Caco-2 (cell line): ENCODE results near the gene KPNA6. TPM values are rescaled to one million over a fixed set of nuclear protein-coding genes. Genes with fewer than 3 reads are reported as not detected.
"Not testable (repeated sequence)": the region's sequence is repeated elsewhere in the genome, so short reads cannot be mapped to it uniquely, and the experiment has no call there.

ENCODE experiments used
- BruUV-seq: library from RNA; stranded (reverse); fragments of 400-500 nt; replicated peaks from 2 replicates; lab custom pipeline; 2021; lab: Mats Ljungman, UMichigan
- CTCF ChIA-PET: fragments of 300-600 bp; sonication (Branson Sonifier 250); formaldehyde crosslinking; loops from one replicate; lab custom pipeline; 2022; ENCODE audit warnings: antibody characterized with exemption; lab: Charles Lee
- POLR2A ChIA-PET: fragments of 300-600 bp; sonication (Branson Sonifier 250); formaldehyde crosslinking; loops from one replicate; lab custom pipeline; 2022; ENCODE audit warnings: antibody characterized with exemption; lab: Charles Lee
- DNase-seq, 2 experiments: peaks; one replicate each; pipeline versions ENCODE4 v3.0.0 to v3.0.0-alpha.2; 2020 to 2022
- H3K27me3 ChIP-seq: replicated peaks from 2 replicates; pipeline ENCODE4 v1.6.0; 2011; ENCODE audit warnings: low read length; ENCODE audit not compliant: control insufficient read depth, insufficient read depth
- H3K36me3 ChIP-seq: 2 replicates; pipeline ENCODE4 v1.5.1; 2011; ENCODE audit warnings: low read length; ENCODE audit not compliant: control insufficient read depth, insufficient read depth
- H3K4me1 ChIP-seq: fragments of 250-450 bp; sonication (Bioruptor Pico); 2 replicates; pipeline ENCODE4 v1.5.1; 2020; ENCODE audit warnings: mild to moderate bottlenecking
- H3K4me3 ChIP-seq: 2 replicates; pipeline ENCODE4 v1.5.1; 2011; ENCODE audit warnings: low read depth, mild to moderate bottlenecking, control low read depth, low read length
- H3K9me3 ChIP-seq: fragments of 250-450 bp; sonication (Bioruptor Pico); 2 replicates; pipeline ENCODE4 v1.5.1; 2020; ENCODE audit warnings: mild to moderate bottlenecking, moderate library complexity
- H3K27ac Mint-ChIP-seq: one replicate; pipeline ENCODE4 v1.8.0; 2022; ENCODE audit warnings: mixed read lengths; ENCODE audit not compliant: unreplicated experiment
- H3K27me3 Mint-ChIP-seq: one replicate; pipeline ENCODE4 v1.8.0; 2022; ENCODE audit warnings: mixed read lengths; ENCODE audit not compliant: insufficient read depth, unreplicated experiment
- H3K36me3 Mint-ChIP-seq: one replicate; pipeline ENCODE4 v1.8.0; 2022; ENCODE audit warnings: mild to moderate bottlenecking, mixed read lengths; ENCODE audit not compliant: insufficient read depth, unreplicated experiment
- H3K4me1 Mint-ChIP-seq: one replicate; pipeline ENCODE4 v1.8.0; 2022; ENCODE audit warnings: low read depth, mixed read lengths; ENCODE audit not compliant: unreplicated experiment
- H3K4me3 Mint-ChIP-seq: one replicate; pipeline ENCODE4 v1.8.0; 2022; ENCODE audit warnings: mild to moderate bottlenecking, moderate library complexity, mixed read lengths; ENCODE audit not compliant: unreplicated experiment
- H3K9me3 Mint-ChIP-seq: one replicate; pipeline ENCODE4 v1.8.0; 2022; ENCODE audit warnings: mixed read lengths; ENCODE audit not compliant: unreplicated experiment
- intact Hi-C: fragments of 100-400 bp; cut with micrococcal nuclease; formaldehyde crosslinking; loops from one replicate; pipeline ENCODE4 v1.10.0; 2022; ENCODE audit not compliant: unreplicated experiment
- total RNA-seq: library from RNA; stranded (reverse); gene quantifications from 2 replicates; pipeline ENCODE4 v1.2.3, GENCODE V29; 2022
- TF ChIP-seq, protein P1 (sequence below), 2 experiments: fragments of 200-600 bp in 1 of 2; IDR thresholded peaks; 1 replicate in 1 of 2; 2 replicates in 1 of 2; pipeline versions ENCODE4 v1.5.1 to v1.8.0; 2011 to 2022; ENCODE audit warnings: antibody characterized with exemption in 1 of 2, control low read depth in 1 of 2, inconsistent platforms in 1 of 2, low read depth in 1 of 2, low read length in 1 of 2, mild to moderate bottlenecking in 1 of 2, moderate library complexity in 1 of 2; ENCODE audit not compliant: insufficient read depth in 1 of 2, severe bottlenecking in 1 of 2, unreplicated experiment in 1 of 2

Gene KPNA6
- total RNA-seq, 1 experiment from 2014 or later: 52.8 TPM

DNA sequence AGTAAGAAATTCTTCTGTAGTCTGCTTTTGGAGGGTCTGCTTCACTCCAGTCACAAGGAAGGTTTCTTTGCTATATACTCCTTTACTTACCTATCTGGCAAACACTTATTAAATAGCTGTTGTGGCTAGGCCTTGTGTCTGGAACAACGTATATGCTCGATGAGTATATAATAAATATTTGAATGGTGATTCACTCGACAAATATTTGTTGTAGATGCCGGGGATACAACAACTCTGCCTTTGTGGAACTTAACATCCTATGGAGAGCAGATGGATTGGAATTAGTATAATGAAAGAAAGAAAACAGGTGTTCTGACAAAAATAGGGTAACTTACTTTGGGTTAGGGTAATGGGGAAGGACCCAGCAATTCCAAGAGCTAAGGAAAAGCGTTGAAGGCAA lies 31.1 kb downstream of the KPNA6 start:
- Mint-ChIP-seq H3K27ac (peak overlapping the region; percentile 32), H3K4me3 (no peak overlapping the region), H3K4me1 (peaks cover 23% of the 10 kb centered on the region), H3K27me3 (no peaks in the 10 kb centered on the region), H3K9me3 (no peaks in the 10 kb centered on the region), H3K36me3 (peaks cover 6% of the 10 kb centered on the region)
- no TSS peak for BruUV-seq
- ChIA-PET CTCF (no interaction called here), POLR2A (interaction anchor here (0.5 kb wide), 1 partner anchor 31 kb away, joined by 4 read pairs; the partner anchor contains the start of gene KPNA6)
- TF ChIP-seq, protein P1, sequence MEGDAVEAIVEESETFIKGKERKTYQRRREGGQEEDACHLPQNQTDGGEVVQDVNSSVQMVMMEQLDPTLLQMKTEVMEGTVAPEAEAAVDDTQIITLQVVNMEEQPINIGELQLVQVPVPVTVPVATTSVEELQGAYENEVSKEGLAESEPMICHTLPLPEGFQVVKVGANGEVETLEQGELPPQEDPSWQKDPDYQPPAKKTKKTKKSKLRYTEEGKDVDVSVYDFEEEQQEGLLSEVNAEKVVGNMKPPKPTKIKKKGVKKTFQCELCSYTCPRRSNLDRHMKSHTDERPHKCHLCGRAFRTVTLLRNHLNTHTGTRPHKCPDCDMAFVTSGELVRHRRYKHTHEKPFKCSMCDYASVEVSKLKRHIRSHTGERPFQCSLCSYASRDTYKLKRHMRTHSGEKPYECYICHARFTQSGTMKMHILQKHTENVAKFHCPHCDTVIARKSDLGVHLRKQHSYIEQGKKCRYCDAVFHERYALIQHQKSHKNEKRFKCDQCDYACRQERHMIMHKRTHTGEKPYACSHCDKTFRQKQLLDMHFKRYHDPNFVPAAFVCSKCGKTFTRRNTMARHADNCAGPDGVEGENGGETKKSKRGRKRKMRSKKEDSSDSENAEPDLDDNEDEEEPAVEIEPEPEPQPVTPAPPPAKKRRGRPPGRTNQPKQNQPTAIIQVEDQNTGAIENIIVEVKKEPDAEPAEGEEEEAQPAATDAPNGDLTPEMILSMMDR (IDR thresholded peaks at IDR 0.05; ENCODE audit: insufficient read depth in 1 of 2, low read depth in 1 of 2, low read length in 1 of 2, severe bottlenecking in 1 of 2, unreplicated experiment in 1 of 2): no peak
- intact Hi-C loops: no loop called here
- Histone ChIP-seq H3K36me3 (no peaks in the 10 kb centered on the region), H3K27me3 (no peaks in the 10 kb centered on the region), H3K4me3 (no peak overlapping the region), H3K9me3 (no peaks in the 10 kb centered on the region), H3K4me1 (peaks cover 7% of the 10 kb centered on the region; the same call in 1 of the 2 replicates)
- DNase-seq: no peak

DNA sequence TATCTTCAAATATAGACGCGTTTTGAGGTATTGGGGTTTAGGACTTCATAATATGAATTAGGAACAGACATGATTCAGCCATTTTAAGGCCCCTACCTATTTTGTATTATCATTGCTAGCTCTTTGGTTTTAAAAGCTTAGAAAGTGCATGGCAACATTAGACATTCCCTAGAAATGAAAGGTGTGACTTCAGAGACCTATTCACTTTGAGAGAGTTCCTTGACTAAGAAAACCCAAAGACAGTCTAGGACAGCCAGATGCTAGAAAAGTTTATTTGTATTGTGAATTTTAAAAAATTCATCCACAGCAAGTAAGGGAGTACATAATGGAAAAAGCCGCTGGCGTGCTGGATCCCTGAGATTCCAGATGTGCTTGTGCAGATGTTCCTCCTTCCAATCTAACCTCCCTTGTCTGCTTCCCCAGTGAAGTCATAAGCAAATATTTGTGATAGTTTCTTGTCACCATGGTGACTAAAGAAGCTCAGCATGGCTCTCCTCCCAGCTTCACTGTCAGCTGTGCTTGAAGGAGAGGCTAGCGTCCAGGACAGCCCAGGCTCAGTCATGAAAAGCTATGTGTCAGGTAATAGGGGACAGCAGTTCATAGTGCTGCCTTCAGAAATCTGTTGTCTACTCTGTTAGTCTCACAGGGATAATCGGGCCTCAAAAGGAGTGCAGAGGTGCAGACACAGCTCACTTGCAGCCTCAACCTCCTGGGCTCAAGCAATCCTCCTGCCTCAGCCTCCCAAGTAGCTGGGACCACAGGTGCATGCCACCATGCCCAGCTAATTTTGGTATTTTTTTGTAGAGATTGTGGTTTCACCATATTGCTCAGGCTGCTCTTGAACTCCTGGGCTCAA lies 34.8 kb downstream of the KPNA6 start:
- ChIA-PET CTCF (interaction anchor here (1.3 kb wide), 1 partner anchor 37 kb away, joined by 6 read pairs; the partner anchor contains the start of gene TXLNA), POLR2A (interaction anchor here (0.7 kb wide), 1 partner anchor 35 kb away, joined by 3 read pairs; the partner anchor contains the start of gene KPNA6)
- no peaks in the 10 kb centered on the region for H3K9me3 Mint-ChIP-seq
- intact Hi-C loops: no loop called here
- DNase-seq: peak; percentile 46 to 73
- H3K4me3 ChIP-seq: no peak overlapping the region
- peaks cover 7% of the 10 kb centered on the region; the same call in 1 of the 2 replicates for H3K4me1 ChIP-seq
- H3K27me3 ChIP-seq: no peaks in the 10 kb centered on the region
- H3K36me3 Mint-ChIP-seq: no peaks in the 10 kb centered on the region
- H3K4me1 Mint-ChIP-seq: peaks cover 19% of the 10 kb centered on the region
- H3K27me3 Mint-ChIP-seq: no peaks in the 10 kb centered on the region
- no peak overlapping the region for H3K4me3 Mint-ChIP-seq
- peak overlapping the region; percentile 76 for H3K27ac Mint-ChIP-seq
- H3K9me3 ChIP-seq: no peaks in the 10 kb centered on the region
- no TSS peak for BruUV-seq
- H3K36me3 ChIP-seq: no peaks in the 10 kb centered on the region
- TF ChIP-seq, protein P1 (IDR thresholded peaks at IDR 0.05; ENCODE audit: insufficient read depth in 1 of 2, low read depth in 1 of 2, low read length in 1 of 2, severe bottlenecking in 1 of 2, unreplicated experiment in 1 of 2): no peak

DNA sequence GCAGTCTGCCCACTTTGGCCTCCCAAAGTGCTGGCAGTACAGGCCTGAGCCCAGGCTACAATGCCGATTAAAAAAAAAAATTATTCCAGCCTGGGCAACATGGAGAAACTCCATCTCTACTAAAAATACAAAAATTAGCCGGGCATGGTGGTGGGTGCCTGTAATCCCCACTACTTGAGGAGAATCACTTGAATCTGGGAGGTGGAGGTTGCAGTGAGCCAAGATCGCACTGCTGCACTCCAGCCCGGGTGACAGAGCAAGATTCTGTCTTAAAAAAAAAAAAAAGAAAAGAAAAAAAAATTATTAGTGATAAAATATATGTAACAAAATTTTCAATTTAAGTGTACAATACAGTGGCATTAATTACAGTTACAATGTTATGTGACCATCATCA lies 35.4 kb downstream of the KPNA6 start:
- H3K27me3 ChIP-seq, H3K4me3 ChIP-seq, H3K9me3 Mint-ChIP-seq, H3K36me3 Mint-ChIP-seq, H3K9me3 ChIP-seq, H3K27me3 Mint-ChIP-seq, DNase-seq, intact Hi-C loops, H3K4me1 ChIP-seq, H3K4me3 Mint-ChIP-seq, H3K36me3 ChIP-seq, BruUV-seq: not testable (repeated sequence)
- H3K4me1 Mint-ChIP-seq: peaks cover 15% of the 10 kb centered on the region
- CTCF ChIA-PET: interaction anchor here (1.3 kb wide), 1 partner anchor 36 kb away, joined by 6 read pairs; the partner anchor contains the start of gene TXLNA
- peak overlapping the region; percentile 76 for H3K27ac Mint-ChIP-seq
- POLR2A ChIA-PET: interaction anchor here (0.7 kb wide), 1 partner anchor 35 kb away, joined by 3 read pairs; the partner anchor contains the start of gene KPNA6
